GM18517 (cell line): ENCODE results near the gene ERAS.

Experiments used
- ATAC-seq: cut with Tn5 transposase; IDR thresholded peaks from one replicate; pipeline ENCODE4 v1.9.1; 2021; ENCODE audit warnings: mild to moderate bottlenecking, moderate library complexity; ENCODE audit not compliant: unreplicated experiment

ERAS gene

GRCh38 chrX:48826135-48826875 is at the start of gene ERAS:
Gene ERAS, plus strand, starts transcription at chrX:48826513. Its CDS starts 2,611 bp downstream, at chrX:48829124.
- no peak for ATAC-seq

- ATAC-seq: no peak
Measured at GRCh38 chrX:48776818-48777439, 49.4 kb upstream of the ERAS start.

GRCh38 chrX:48779399-48779798 is 46.9 kb upstream of the ERAS start:
- ATAC-seq: no peak

GRCh38 chrX:48781705-48782104 is 44.6 kb upstream of the ERAS start:
- no peak for ATAC-seq

- ATAC-seq: no peak
Measured at GRCh38 chrX:48782216-48782615, 44.1 kb upstream of the ERAS start.

- ATAC-seq: no peak
Measured at GRCh38 chrX:48782795-48783194, 43.5 kb upstream of the ERAS start.

GRCh38 chrX:48784726-48785125 is 41.6 kb upstream of the ERAS start:
- no peak for ATAC-seq

- no peak for ATAC-seq
Measured at GRCh38 chrX:48785186-48785539, 41.1 kb upstream of the ERAS start.

- ATAC-seq: no peak
Measured at GRCh38 chrX:48785540-48786214, 40.6 kb upstream of the ERAS start.

- ATAC-seq: no peak
Measured at GRCh38 chrX:48786341-48786800, 39.9 kb upstream of the ERAS start, which contains the start of gene GATA1. Gene GATA1, plus strand, starts transcription at chrX:48786590. Its CDS starts 4,520 bp downstream, at chrX:48791110.

- ATAC-seq: no peak
Measured at GRCh38 chrX:48786825-48787504, 39.3 kb upstream of the ERAS start.

- no peak for ATAC-seq
Measured at GRCh38 chrX:48787505-48788443, 38.5 kb upstream of the ERAS start.

GRCh38 chrX:48789366-48790220 is 36.7 kb upstream of the ERAS start:
- ATAC-seq: no peak

GRCh38 chrX:48790477-48790876 is 35.8 kb upstream of the ERAS start:
- ATAC-seq: no peak

GRCh38 chrX:48791063-48791820 is 35.1 kb upstream of the ERAS start:
- no peak for ATAC-seq

GRCh38 chrX:48792219-48792618 is 34.1 kb upstream of the ERAS start:
- no peak for ATAC-seq

GRCh38 chrX:48793935-48794334 is 32.4 kb upstream of the ERAS start:
- ATAC-seq: no peak

GRCh38 chrX:48794340-48794910 is 31.9 kb upstream of the ERAS start:
- no peak for ATAC-seq
